ENCODE data around the gene ZNF200.

ZNF200 gene

GRCh38 chr16:3179651-3180050, 55.3 kb downstream of the ZNF200 start:
- H3K27ac ChIP-seq = no peak overlapping the region
- no peak for TF ChIP-seq ZFX (IDR thresholded peaks at IDR 0.05; ENCODE audit: borderline replicate concordance)
- TF ChIP-seq, protein P1, sequence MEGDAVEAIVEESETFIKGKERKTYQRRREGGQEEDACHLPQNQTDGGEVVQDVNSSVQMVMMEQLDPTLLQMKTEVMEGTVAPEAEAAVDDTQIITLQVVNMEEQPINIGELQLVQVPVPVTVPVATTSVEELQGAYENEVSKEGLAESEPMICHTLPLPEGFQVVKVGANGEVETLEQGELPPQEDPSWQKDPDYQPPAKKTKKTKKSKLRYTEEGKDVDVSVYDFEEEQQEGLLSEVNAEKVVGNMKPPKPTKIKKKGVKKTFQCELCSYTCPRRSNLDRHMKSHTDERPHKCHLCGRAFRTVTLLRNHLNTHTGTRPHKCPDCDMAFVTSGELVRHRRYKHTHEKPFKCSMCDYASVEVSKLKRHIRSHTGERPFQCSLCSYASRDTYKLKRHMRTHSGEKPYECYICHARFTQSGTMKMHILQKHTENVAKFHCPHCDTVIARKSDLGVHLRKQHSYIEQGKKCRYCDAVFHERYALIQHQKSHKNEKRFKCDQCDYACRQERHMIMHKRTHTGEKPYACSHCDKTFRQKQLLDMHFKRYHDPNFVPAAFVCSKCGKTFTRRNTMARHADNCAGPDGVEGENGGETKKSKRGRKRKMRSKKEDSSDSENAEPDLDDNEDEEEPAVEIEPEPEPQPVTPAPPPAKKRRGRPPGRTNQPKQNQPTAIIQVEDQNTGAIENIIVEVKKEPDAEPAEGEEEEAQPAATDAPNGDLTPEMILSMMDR (IDR thresholded peaks at IDR 0.05) = no peak

DNA sequence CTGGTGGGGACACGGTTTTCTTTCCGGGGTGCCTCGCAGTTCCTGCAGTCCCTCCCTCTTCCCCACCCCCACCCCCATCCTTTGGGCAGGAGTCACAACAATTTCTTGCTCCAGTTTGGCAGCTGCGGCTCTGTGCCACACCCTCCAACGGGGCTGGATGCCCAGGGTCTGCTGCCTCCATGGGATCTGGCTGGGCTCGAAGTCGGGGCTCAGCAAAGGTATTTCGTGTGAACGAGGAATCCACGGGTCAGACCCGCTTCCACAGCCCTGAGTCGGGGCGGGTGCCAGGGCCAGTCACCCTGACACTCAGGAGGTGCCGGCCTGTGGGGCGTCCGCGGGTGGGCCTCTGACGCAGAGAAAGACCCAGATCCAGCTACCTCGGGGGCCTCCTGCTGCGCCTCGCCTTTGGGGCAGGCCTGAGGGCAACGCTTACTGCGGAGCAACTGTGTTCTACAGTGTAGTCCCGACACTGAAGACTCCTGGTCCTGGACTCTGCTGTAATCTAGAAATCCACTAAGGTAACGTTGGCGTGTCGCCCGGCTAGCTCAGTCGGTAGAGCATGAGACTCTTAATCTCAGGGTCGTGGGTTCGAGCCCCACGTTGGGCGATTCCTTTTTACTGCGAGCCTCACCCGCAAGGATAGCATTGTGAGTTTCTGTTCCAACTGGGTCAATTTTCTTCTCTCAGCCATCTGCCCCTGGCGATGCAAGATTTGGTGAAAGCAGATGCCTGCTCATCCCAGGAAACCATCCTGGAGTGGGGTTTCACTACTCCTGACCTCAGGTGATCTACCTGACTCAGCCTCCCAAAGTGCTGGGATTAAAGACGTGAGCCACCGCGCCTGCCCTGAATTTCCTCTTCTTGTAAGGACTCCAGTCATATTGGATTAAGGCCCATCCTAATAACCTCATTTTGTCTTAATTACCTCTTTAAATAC, 59.5 kb downstream of the ZNF200 start:
- no peak for TF ChIP-seq ZFX (IDR thresholded peaks at IDR 0.05; ENCODE audit: borderline replicate concordance)
- TF ChIP-seq, protein P1 (IDR thresholded peaks at IDR 0.05) = no peak
- H3K27ac ChIP-seq = no peak overlapping the region

DNA sequence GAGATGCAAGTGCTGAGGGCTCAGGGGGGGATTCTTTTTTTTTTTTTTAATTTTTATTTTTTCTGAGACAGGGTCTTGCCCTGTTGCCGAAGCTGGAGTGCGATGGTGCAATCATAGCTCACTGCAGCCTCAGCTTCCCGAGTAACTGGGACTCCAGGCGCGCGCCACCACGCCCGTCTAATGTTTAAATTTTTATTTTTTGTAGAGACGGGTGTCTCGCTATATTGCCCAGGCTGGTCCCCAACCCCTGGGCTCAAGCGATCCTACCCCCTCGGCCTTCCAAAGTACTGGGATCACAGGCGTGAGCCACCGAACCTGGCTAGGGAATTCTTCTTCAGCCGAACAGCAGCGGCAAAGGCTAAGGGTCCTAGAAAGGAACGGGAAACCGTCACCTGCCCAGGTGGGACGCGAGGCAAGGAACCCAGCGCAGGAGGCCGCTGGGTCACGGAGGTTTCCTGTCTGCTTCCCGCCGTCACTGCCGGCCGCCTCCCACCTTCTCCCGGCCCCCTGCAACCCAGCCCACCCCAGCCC, 60.3 kb downstream of the ZNF200 start:
- no peak for TF ChIP-seq ZFX (IDR thresholded peaks at IDR 0.05; ENCODE audit: borderline replicate concordance)
- TF ChIP-seq, protein P1 (IDR thresholded peaks at IDR 0.05) = peak; percentile 20
- H3K27ac ChIP-seq = no peak overlapping the region

GRCh38 chr16:3173892-3174617, 60.9 kb downstream of the ZNF200 start:
- no peak for TF ChIP-seq ZFX (IDR thresholded peaks at IDR 0.05; ENCODE audit: borderline replicate concordance)
- TF ChIP-seq, protein P1 (IDR thresholded peaks at IDR 0.05) = peak; percentile 75
- peak overlapping the region; percentile 40 for H3K27ac ChIP-seq

Measured in 22Rv1 (cell line).